ENCODE results near the gene ZNF234.
A peak's percentile ranks its signal among the peaks of the same experiment; 100 is the strongest.

GRCh38 chr19:44093931-44094765 lies 47.2 kb upstream of the ZNF234 start, which contains the start of gene ZNF224:
- no peak for TF ChIP-seq CTCF (IDR thresholded peaks at IDR 0.05)
- peak in 2 of 3 donors; percentile 53 to 63 for TF ChIP-seq POLR2A (IDR thresholded peaks at IDR 0.05)

Measured in body of pancreas (tissue), 4 donors.